ENCODE measurements around the gene DLST.

- no peak for TF ChIP-seq CTCF (conservative IDR thresholded peaks at IDR 0.05; ENCODE audit: low read length)
- TF ChIP-seq EZH2phosphoT487 (IDR thresholded peaks at IDR 0.05; ENCODE audit: borderline replicate concordance) = no peak
These were observed 47.5 kb downstream of the DLST start for GRCh38 chr14:74929242-74929641.

All from Loucy (cell line).